GM10266 (cell line): ENCODE data around the gene GRPR.
"Not testable (repeated sequence)": the region's sequence is repeated elsewhere in the genome, so short reads cannot be mapped to it uniquely, and the experiment has no call there.

Experiments used
- DNase-seq: peaks from one replicate; pipeline ENCODE4 v3.0.0; 2012; ENCODE audit errors: extremely low spot score
- TF ChIP-seq, protein P1 (sequence below): IDR thresholded peaks from 2 replicates; pipeline ENCODE4 v1.5.1; 2012; ENCODE audit warnings: mild to moderate bottlenecking, low read depth; ENCODE audit not compliant: control insufficient read depth, insufficient read depth; ENCODE audit errors: missing control alignments

Gene GRPR

DNA sequence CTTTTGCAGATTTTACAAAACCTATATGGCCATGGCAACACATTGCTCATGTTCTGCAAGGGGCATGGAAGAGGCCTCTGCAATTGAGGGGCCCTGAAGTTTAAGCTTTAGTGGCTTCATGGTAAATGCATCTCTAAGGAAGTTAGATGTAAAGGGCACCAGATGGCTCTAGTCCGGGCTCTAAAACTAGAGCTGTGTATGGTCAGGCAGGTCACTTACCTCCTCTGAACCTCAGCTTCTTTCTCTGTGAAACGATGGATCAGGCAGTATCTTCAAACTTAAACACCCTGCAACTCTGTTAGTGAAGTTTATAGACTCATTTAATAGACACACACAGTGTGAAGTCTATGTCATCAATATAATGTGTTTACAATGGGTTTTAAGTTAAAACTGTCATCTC, 53.9 kb downstream of the GRPR start:
- TF ChIP-seq, protein P1, sequence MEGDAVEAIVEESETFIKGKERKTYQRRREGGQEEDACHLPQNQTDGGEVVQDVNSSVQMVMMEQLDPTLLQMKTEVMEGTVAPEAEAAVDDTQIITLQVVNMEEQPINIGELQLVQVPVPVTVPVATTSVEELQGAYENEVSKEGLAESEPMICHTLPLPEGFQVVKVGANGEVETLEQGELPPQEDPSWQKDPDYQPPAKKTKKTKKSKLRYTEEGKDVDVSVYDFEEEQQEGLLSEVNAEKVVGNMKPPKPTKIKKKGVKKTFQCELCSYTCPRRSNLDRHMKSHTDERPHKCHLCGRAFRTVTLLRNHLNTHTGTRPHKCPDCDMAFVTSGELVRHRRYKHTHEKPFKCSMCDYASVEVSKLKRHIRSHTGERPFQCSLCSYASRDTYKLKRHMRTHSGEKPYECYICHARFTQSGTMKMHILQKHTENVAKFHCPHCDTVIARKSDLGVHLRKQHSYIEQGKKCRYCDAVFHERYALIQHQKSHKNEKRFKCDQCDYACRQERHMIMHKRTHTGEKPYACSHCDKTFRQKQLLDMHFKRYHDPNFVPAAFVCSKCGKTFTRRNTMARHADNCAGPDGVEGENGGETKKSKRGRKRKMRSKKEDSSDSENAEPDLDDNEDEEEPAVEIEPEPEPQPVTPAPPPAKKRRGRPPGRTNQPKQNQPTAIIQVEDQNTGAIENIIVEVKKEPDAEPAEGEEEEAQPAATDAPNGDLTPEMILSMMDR, result no peak
- DNase-seq, result no peak

DNA sequence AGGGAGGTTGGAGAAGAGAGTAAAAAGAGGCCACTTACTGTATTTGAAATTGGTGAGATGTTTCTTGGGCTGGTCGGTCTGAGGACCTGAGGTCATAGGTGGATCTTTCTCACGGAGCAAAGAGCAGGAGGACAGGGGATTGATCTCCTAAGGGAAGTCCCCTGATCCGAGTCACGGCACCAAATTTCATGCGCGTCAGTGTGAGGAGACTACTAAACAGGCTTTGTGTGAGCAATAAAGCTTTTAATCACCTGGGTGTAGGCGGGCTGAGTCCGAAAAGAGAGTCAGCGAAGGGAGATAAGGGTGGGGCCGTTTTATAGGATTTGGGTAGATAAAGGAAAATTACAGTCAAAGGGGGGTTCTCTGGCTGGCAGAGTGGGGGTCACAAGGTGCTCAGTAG, 60.5 kb downstream of the GRPR start:
- DNase-seq, result not testable (repeated sequence)

DNA sequence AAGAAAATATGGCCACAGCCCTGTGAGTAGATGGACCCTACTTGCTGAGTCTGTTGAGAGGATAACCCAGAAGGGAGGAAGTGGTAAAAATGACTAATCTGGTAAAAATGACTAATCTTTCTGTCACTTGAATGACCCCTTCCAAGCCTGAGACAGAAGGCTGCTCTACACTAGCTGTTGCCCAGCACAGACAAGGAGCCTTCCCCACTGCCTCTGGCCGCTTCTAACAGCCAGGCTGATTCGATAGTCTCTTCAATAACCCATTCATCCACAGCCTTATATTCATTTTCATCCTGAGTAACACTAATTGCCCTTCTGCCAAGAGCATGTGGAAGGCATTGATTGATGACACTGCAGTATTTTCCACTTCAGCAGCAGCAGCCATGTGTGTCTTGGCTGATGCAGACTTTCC, 62.4 kb downstream of the GRPR start:
- DNase-seq, result peak; percentile 13
- TF ChIP-seq, protein P1, result no peak

DNA sequence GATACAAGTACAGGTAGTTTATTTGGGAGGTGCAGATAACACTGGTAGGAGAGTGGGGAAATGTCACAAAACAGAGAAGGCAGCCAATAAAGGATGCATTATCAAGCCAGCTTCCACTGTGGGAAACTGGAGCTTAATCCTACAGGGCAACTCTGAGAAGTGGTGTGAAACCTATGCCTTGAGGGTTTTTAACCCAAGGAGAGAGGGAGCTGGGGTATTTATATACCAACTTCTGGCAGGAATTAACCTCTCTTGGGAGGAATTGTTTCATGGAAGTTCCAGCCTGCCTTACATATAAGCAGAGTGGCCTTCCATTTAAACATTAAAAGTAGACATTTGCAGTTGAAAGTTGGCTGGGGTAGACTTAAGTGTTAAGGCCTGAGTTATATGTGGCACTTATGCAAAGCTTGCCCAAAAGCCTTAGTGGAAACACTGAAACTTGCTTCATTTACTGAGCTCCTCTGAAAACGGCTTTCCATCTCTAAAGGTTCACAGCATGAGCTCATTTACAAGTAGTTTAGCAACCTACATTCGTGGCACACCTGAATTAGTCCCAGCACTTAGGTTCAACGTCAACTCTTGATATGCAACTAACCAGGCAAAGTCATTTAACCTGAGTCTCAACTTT, 63.1 kb downstream of the GRPR start:
- TF ChIP-seq, protein P1, result no peak
- no peak for DNase-seq

DNA sequence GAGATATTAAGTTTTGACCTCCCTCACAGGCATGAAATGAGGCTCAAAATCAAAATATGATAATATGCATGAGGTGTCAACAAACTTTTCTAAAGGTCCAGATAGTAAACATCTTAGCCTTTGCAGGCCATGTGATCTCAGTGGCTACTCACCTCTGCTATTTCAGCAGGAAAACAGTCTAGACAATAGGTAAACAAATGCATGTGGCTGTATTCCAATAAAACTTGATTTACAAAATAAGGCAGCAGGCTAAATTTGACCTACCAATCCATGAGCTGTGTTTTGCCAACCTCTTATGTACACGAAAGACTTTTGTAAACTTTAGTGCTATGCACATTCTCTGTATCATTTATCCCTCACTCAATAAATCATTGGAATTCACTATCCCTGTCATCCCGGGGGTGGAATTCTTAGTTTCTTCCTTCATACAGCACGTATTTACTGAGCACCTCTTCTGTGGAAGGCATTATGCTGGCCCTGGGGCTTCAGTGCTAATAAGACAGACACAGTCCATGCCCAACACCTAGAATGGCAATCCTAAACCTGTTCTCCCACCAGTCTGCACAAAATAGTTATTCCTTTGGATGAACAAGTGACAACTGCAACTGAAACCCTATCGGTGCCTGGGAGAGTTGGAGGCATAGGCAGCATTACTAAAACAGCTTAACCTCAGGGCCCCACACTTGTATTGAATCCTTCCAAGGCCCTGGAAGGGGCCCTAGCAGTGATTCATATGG, 63.8 kb downstream of the GRPR start:
- TF ChIP-seq, protein P1, result no peak

DNA sequence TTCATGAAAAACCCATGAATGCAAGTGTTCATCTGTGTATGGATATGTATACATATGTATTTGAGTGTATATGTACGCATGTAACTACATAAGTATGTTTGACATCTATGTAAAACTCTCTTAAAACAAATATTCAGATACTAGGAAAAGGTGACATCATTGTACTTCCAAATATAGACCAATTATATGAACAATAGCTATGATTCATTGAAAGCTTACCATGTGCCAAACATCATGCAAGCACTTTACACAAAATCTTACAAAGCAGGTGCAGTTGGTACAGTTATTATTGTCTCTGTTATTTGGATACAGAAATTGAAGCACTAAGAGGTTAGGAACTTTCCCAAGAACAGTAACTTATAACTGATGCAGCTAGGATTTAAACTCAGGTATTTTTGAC, 65.3 kb downstream of the GRPR start:
- no peak for DNase-seq
- TF ChIP-seq, protein P1, result no peak

More for the DNA sequence above, 63.8 kb downstream of the GRPR start:
- no peak for DNase-seq

DNA sequence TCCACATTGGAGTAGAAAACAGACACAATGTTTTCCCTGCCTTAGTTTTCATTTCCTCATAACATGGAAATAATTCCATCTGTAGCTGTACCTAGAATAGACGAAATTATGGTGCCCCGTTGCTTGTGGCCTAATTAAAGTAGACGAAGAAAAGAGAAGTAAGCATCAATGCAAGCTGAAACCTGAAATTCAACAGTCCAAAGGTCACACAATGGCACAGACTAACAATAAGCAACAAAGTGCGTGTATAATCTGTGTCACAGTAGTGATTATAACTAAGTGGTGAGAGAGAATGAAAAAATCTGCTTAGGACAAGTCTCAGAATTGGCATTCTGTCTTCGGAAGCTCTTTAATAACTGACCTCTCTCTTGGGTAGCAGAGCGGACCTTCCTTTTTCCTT, 68.2 kb downstream of the GRPR start:
- DNase-seq, result no peak
- TF ChIP-seq, protein P1, result no peak
